GM15510 (cell line): ENCODE measurements around the gene ECT2L.

ENCODE experiments used
- POLR2A ChIP-seq: IDR thresholded peaks from 3 replicates; pipeline ENCODE4 v1.6.1; 2011; ENCODE audit warnings: borderline replicate concordance; ENCODE audit not compliant: insufficient read length; ENCODE audit errors: extremely low read depth

ECT2L gene

GRCh38 chr6:138817799-138818198 lies 21.9 kb downstream of the ECT2L start:
- TF ChIP-seq POLR2A = no peak

DNA sequence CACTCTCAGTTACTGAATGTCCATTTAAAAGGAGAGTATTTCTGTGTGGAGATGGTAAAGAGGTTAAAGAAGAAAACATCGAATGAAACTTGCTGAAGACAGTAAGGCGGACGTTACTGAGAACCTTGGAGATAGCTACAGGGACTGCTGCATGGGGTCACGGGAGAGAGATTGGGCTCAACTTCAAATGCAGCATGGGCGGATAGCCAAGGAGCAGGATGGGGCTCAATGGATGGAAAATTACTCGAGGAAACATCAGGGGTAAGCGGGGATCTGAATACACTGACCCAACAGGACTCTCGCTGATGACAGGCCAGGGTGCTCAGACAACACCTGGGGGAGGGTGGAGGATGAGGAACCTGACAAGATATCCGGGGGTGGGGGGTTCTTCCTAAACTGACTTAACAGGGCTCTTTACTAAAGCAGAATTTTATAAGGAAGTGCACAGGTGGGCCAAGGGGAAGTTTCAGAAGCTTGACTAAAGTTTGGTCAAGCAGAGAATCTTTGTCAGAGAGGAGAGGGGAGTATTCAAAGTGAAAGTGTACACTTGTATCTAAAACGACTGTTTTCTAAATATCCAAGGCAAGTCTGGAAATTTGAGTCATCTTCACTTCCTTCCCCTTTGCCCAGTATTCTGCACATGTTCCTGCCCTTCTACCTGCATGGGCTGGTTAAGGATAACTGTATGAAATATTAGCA lies 22.8 kb downstream of the ECT2L start:
- no peak for TF ChIP-seq POLR2A

- TF ChIP-seq POLR2A = no peak
Observed at GRCh38 chr6:138821519-138821918, 25.6 kb downstream of the ECT2L start.

DNA sequence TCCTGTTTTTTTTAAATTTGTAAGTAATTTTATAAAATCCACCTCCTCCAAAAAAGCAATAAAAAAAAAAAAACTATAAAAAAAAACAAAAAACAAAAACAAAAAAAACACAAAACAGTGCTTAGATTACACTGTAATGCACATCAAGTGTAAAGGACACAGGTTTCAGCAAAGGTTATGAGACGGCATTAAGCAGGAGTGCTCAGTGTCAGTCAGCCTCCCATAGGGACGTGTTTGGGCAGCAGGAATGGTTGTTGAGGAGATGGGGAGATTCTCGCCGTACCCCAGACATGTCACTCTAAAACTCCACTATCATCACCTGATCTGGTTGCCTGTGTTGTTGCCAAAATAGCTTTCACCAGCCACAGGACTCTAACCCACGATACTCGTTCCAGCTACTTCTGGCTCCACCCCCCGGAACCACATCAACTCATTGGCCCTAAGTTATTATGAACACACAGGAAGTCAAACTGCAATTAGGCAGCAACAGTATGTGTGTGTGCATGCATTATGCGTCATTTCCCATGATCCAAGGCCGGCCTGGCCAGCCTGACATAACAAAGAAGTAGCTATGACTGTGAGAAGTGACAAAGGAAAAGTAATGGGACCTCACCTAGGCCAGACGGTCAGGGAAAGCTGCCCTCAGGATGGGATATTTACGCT lies 28.7 kb downstream of the ECT2L start:
- TF ChIP-seq POLR2A = no peak

GRCh38 chr6:138830248-138830647 lies 34.4 kb downstream of the ECT2L start:
- no peak for TF ChIP-seq POLR2A

GRCh38 chr6:138832182-138832581 lies 36.3 kb downstream of the ECT2L start:
- TF ChIP-seq POLR2A = no peak

DNA sequence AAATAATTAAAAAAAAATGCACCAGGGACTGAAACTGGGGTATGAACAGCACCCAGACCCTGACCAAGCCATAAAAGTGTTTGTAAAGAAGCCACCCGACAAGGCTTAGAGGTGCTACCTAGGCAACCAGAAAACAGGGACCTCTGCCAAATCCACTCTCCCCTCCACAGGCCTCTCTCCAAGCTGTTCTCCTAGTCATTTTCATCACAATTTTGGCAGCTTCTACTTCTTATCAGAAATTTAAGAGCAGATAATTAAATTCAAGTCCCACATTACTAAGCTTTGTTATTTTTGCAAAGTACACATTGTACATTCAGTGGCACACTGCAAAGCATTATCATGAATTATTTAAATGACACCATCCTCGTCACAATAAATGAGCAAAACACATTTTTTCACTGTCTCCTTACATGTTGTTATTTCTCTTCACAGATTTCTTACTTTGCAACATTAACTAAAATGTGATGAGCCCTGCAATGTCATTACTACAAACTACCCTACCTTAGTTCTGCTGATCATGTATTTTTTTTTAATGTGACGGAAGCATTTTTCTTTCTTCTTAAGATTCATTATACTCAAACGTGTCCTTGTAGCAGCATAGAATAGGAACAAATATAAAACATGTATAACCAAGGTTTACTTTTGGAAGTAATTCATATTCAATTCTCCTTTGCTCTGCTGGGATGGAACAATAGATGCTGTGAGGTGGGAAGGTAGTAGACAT lies 38.1 kb downstream of the ECT2L start:
- no peak for TF ChIP-seq POLR2A

DNA sequence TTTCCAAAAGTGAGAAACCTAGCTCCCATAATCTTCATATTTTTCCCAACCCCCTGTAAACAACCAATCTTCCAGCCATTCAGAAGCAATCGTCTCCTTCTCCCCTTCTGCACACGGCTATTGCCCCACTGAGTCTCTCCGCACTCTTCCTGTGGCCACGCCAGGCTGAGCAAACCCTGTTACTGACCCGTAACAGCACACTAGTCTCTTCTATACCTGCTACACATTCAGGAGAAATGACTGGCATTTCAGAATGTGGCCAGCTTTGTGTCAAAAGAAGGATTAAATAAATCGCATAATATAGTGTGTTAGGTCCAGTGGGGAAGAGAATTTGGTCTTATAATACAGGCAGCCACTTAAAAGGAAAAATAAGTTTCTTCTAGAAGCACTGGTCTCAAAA lies 41.4 kb downstream of the ECT2L start:
- TF ChIP-seq POLR2A = no peak

DNA sequence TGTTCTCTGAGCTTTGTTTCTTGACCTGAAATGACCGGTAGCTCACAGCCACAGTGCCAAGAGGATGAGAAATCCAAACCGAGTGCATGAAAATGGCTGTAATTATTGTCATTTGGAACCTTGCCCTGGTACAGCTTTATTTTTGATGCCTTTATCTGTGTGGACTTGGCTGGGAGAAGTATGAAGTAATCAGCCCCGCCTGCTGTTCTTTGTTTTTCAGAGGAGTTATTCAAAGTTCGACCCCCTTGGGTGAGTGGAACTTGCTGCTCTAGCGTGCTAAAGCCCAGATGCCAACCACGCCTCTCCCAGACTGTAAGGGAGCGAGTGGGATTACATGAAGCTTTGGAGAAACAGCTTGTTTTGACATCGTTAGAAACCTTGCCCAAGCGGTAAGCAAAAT lies 48.3 kb downstream of the ECT2L start:
- no peak for TF ChIP-seq POLR2A

DNA sequence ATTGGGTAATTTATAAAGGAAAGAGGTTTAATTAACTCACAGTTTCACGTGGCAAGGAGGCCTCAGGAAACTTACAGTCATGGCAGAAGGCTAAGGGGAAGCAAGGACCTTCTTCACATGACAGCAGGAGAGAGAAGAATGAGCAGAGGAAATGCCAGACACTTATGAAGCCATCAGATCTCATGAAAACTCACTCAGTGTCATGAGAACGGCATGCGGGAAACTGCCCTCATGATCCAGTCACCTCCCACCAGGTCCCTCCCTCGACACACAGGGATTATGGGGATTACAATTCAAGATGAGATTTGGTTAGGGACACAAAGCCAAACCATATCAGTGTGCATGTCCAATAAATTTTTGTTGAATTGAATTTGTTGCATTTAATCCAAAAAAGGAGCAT lies 52.0 kb downstream of the ECT2L start:
- TF ChIP-seq POLR2A = no peak

- TF ChIP-seq POLR2A = no peak
Observed at GRCh38 chr6:138848461-138848860, 52.6 kb downstream of the ECT2L start.

GRCh38 chr6:138849791-138850190 lies 53.9 kb downstream of the ECT2L start:
- TF ChIP-seq POLR2A = no peak

- no peak for TF ChIP-seq POLR2A
Observed at GRCh38 chr6:138856654-138857053, 60.8 kb downstream of the ECT2L start.

- TF ChIP-seq POLR2A = no peak
Observed at GRCh38 chr6:138857775-138858174, 61.9 kb downstream of the ECT2L start.

DNA sequence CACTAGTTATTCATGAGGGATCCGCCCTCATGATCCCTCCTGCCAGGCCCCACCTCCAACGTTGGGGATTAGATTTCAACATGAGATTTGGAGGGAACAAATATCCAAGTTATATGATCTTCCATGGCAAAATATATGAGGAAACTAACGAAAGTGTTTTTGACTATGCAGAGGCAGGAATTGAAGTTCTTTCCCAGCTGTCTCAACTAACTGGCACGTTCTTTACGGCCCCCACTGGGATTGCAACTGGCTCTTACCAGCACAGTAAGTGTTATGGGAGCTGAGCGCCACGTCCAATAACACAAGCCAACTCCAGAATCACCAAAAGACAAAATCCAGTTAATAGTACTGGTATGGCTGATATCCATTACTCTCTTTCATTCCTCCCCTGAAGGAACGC lies 66.6 kb downstream of the ECT2L start:
- no peak for TF ChIP-seq POLR2A

GRCh38 chr6:138863321-138863720 lies 67.4 kb downstream of the ECT2L start:
- no peak for TF ChIP-seq POLR2A
